MM.1S (cell line): ENCODE measurements around the gene TUBGCP6.

Source experiments
- EZH2 ChIP-seq: fragments of 300-600 bp; sonication (generic); optimal IDR thresholded peaks from 2 replicates; pipeline ENCODE3; 2017; ENCODE audit warnings: low read depth, mild to moderate bottlenecking, antibody characterized with exemption, low read length, mixed read lengths
- TF ChIP-seq, protein P1 (sequence below): fragments of 300-600 bp; sonication (generic); IDR thresholded peaks from 2 replicates; pipeline ENCODE4 v1.5.1; 2016; ENCODE audit warnings: antibody characterized with exemption, low read length, mixed read lengths

DNA sequence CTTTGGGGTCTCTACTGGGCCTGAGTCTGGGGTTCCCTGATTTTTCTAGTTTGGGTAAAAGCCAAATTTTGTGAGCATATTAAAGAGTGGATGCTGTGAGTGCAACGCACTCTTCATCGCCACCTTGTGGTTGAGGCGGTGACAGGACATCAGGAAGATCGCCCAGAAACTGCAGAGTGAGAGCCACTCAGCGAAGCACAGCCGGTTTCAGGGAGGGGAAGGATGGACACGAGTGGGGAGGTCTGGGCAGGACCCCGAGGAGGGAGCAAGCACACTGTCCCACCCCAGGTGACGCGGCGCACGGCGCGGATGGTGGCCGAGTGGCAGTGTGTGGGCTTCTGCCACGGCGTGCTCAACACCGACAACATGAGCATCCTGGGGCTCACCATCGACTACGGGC is 34.9 kb downstream of the TUBGCP6 start:
- TF ChIP-seq, protein P1, sequence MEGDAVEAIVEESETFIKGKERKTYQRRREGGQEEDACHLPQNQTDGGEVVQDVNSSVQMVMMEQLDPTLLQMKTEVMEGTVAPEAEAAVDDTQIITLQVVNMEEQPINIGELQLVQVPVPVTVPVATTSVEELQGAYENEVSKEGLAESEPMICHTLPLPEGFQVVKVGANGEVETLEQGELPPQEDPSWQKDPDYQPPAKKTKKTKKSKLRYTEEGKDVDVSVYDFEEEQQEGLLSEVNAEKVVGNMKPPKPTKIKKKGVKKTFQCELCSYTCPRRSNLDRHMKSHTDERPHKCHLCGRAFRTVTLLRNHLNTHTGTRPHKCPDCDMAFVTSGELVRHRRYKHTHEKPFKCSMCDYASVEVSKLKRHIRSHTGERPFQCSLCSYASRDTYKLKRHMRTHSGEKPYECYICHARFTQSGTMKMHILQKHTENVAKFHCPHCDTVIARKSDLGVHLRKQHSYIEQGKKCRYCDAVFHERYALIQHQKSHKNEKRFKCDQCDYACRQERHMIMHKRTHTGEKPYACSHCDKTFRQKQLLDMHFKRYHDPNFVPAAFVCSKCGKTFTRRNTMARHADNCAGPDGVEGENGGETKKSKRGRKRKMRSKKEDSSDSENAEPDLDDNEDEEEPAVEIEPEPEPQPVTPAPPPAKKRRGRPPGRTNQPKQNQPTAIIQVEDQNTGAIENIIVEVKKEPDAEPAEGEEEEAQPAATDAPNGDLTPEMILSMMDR, result peak; percentile 88
- TF ChIP-seq EZH2, result no peak
